Measurements from ENCODE around the gene RGSL1. TPM values are rescaled to one million over a fixed set of nuclear protein-coding genes. Genes with fewer than 3 reads are reported as not detected.
"Not testable (repeated sequence)": the region's sequence is repeated elsewhere in the genome, so short reads cannot be mapped to it uniquely, and the experiment has no call there.

The RGSL1 gene
- total RNA-seq, 2 experiments from 2014 or later = not detected

- DNase-seq = no peak
- Mint-ChIP-seq H3K9me3 (no peaks in the 10 kb centered on the region), H3K4me3 (no peak overlapping the region), H3K36me3 (no peaks in the 10 kb centered on the region), H3K4me1 (ENCODE audit: low read depth) (no peaks in the 10 kb centered on the region), H3K27ac (no peak overlapping the region), H3K27me3 (no peaks in the 10 kb centered on the region)
- ChIA-PET POLR2A (no interaction called here), CTCF (interaction anchor here (0.6 kb wide), 1 partner anchor 427 kb away, joined by 5 read pairs; no protein-coding TSS in a partner anchor)
- intact Hi-C loops (cut with micrococcal nuclease) = no loop called here
Observed at GRCh38 chr1:182495693-182496092, 45.7 kb downstream of the RGSL1 start.

DNA sequence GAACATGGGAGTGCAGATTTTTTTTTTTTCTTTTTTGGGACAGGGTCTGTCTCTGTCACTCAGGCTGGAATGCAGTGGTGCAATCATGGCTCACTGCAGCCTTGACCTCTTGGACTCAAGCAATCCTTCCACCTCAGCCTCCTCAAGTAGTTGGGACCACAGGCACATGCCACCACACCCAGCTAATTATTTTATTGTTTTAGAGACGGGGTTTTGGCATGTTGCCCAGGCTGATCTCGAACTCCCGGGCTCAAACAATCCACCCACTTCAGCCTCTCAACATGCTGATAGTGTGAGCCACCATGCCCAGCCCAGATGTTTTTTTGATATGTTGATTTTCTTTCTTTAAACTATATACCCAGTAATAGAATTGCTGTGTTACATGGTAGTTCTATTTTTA, 57.7 kb downstream of the RGSL1 start:
- intact Hi-C loops (cut with micrococcal nuclease) = no loop called here
- peaks cover 5% of the 10 kb centered on the region for H3K27me3 Mint-ChIP-seq
- no peaks in the 10 kb centered on the region for H3K9me3 Mint-ChIP-seq
- CTCF ChIA-PET = no interaction called here
- no peak overlapping the region for H3K27ac Mint-ChIP-seq
- no peak for DNase-seq
- H3K4me1 Mint-ChIP-seq (ENCODE audit: low read depth) = no peaks in the 10 kb centered on the region
- H3K4me3 Mint-ChIP-seq = no peak overlapping the region
- POLR2A ChIA-PET = no interaction called here
- no peaks in the 10 kb centered on the region for H3K36me3 Mint-ChIP-seq

- peaks cover 11% of the 10 kb centered on the region for H3K9me3 Mint-ChIP-seq
- H3K4me3 Mint-ChIP-seq = no peak overlapping the region
- CTCF ChIA-PET = no interaction called here
- no peaks in the 10 kb centered on the region for H3K36me3 Mint-ChIP-seq
- intact Hi-C loops (cut with micrococcal nuclease) = no loop called here
- H3K4me1 Mint-ChIP-seq (ENCODE audit: low read depth) = no peaks in the 10 kb centered on the region
- DNase-seq = no peak
- no peak overlapping the region for H3K27ac Mint-ChIP-seq
- POLR2A ChIA-PET = no interaction called here
- peaks cover 12% of the 10 kb centered on the region for H3K27me3 Mint-ChIP-seq
Observed at GRCh38 chr1:182515556-182515955, 65.6 kb downstream of the RGSL1 start.

DNA sequence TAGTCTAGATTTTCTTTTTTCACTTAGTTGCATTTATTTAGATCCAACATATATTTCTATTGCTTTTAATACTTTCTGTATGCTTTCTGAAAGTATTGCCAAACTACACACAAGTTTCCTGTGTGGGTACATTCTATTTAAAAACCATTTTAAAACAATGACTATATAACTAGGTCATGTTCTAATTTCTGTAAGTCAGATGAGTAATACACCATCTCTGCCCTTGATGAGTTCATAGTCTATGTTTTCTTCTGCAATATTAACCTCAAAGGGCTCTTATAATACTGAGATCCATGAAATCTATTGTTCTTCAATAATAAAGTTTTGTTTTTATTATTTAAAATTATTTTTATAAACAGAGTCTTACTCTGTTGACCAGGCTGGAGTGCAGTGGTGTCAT, 70.8 kb downstream of the RGSL1 start:
- H3K27me3 Mint-ChIP-seq = peaks cover 8% of the 10 kb centered on the region
- H3K27ac Mint-ChIP-seq = no peak overlapping the region
- no peak for DNase-seq
- intact Hi-C loops (cut with micrococcal nuclease) = no loop called here
- H3K36me3 Mint-ChIP-seq = peaks cover 2% of the 10 kb centered on the region
- POLR2A ChIA-PET = no interaction called here
- no peaks in the 10 kb centered on the region for H3K4me1 Mint-ChIP-seq (ENCODE audit: low read depth)
- peaks cover 30% of the 10 kb centered on the region for H3K9me3 Mint-ChIP-seq
- no peak overlapping the region for H3K4me3 Mint-ChIP-seq
- CTCF ChIA-PET = no interaction called here

GRCh38 chr1:182525342-182525741, 75.4 kb downstream of the RGSL1 start:
- peaks cover 14% of the 10 kb centered on the region for H3K27me3 Mint-ChIP-seq
- no peaks in the 10 kb centered on the region for H3K4me1 Mint-ChIP-seq (ENCODE audit: low read depth)
- ChIA-PET CTCF (no interaction called here), POLR2A (no interaction called here)
- peaks cover 38% of the 10 kb centered on the region for H3K9me3 Mint-ChIP-seq
- H3K4me3 Mint-ChIP-seq = no peak overlapping the region
- H3K36me3 Mint-ChIP-seq = peaks cover 2% of the 10 kb centered on the region
- intact Hi-C loops (cut with micrococcal nuclease) = no loop called here
- no peak overlapping the region for H3K27ac Mint-ChIP-seq
- no peak for DNase-seq

DNA sequence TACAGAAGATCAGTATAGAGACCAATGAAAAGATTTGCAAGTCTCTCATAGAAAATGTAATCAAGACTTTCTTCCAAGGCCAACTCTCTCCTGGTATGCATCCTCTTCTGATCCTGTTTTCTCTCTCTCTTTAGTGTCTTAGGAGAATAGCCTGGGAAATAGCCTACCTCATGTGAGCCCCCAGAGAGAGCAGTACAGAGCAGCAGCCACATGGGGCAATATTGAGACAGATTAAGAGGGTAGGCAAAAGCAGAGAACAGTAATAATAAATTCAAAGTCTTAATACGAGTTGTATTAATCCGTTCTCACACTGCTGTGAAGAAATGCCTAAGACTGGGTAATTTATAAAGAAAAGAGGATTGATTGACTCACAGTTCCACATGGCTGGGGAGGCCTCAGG, 77.7 kb downstream of the RGSL1 start:
- H3K27me3 Mint-ChIP-seq = peaks cover 9% of the 10 kb centered on the region
- H3K27ac Mint-ChIP-seq = no peak overlapping the region
- ChIA-PET CTCF (no interaction called here), POLR2A (no interaction called here)
- intact Hi-C loops (cut with micrococcal nuclease) = no loop called here
- no peaks in the 10 kb centered on the region for H3K4me1 Mint-ChIP-seq (ENCODE audit: low read depth)
- H3K4me3 Mint-ChIP-seq = no peak overlapping the region
- peaks cover 2% of the 10 kb centered on the region for H3K36me3 Mint-ChIP-seq
- H3K9me3 Mint-ChIP-seq = peaks cover 38% of the 10 kb centered on the region
- no peak for DNase-seq

DNA sequence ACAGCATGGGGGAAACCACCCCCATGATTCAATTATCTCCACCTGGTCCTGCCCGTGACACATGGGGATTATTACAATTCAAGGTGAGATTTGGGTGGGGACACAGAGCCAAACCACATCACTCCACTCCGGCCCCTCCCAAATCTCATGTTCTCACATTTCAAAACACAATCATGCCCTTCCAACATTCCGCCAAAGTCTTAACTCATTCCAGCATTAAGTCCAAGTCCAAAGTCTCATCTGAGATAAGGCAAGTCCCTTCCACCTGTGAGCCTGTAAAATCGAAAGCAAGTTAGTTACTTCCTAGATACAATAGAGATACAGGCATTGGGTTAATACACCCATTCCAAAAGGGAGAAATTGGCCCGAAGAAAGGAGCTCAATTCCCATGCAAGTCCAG, 78.3 kb downstream of the RGSL1 start:
- H3K4me3 Mint-ChIP-seq; H3K36me3 Mint-ChIP-seq; POLR2A ChIA-PET; DNase-seq; intact Hi-C loops (cut with micrococcal nuclease); H3K27ac Mint-ChIP-seq; H3K27me3 Mint-ChIP-seq; H3K4me1 Mint-ChIP-seq (ENCODE audit: low read depth); CTCF ChIA-PET: not testable (repeated sequence)
- H3K9me3 Mint-ChIP-seq = peaks cover 38% of the 10 kb centered on the region

DNA sequence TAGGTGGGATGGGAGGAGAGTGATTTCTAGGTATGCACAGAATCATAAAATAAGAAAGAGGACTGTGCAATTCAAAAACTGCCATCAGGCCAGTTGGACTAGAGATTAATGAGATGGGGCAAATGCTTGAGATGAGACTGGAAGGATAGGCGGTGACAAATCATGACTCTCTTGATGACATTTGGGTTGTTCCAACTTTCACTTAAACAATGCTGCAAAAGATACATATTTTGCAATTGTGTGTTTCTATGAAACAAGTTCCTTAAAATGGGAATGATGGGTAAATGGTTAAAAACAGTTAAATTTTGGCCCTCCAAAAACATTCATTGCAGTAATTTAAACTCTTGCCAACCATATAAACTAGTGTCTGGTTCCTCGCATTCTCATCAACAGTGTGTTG, 84.0 kb downstream of the RGSL1 start:
- H3K4me3 Mint-ChIP-seq = no peak overlapping the region
- ChIA-PET POLR2A (no interaction called here), CTCF (no interaction called here)
- no peak for DNase-seq
- H3K36me3 Mint-ChIP-seq = no peaks in the 10 kb centered on the region
- intact Hi-C loops (cut with micrococcal nuclease) = no loop called here
- no peaks in the 10 kb centered on the region for H3K4me1 Mint-ChIP-seq (ENCODE audit: low read depth)
- H3K27me3 Mint-ChIP-seq = peaks cover 11% of the 10 kb centered on the region
- no peak overlapping the region for H3K27ac Mint-ChIP-seq
- no peaks in the 10 kb centered on the region for H3K9me3 Mint-ChIP-seq

DNA sequence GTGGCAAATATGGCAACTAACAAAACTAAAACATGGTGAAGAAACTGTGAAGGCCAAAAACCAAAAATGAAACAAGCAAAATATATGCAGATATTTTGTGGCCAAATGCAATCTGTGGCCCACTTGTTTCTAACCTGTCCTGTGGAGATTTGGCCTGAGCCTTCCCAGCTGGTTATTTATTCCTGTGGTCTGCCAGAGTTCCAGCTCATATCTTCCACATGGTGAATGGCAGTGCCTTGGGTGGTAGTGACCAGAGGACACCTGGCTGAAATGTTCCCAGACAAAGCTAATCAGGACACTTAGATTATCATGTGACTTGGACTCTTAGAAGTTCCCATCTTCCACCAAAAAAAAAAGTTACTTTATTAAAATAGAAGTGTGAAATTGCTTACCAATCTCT, 99.4 kb downstream of the RGSL1 start:
- Mint-ChIP-seq H3K4me3 (no peak overlapping the region), H3K27ac (no peak overlapping the region), H3K27me3 (peaks cover 15% of the 10 kb centered on the region), H3K9me3 (peaks cover 6% of the 10 kb centered on the region), H3K36me3 (no peaks in the 10 kb centered on the region), H3K4me1 (ENCODE audit: low read depth) (no peaks in the 10 kb centered on the region)
- no peak for DNase-seq
- intact Hi-C loops (cut with micrococcal nuclease) = no loop called here
- POLR2A ChIA-PET = interaction anchor here (1.1 kb wide), 1 partner anchor 9 kb away, joined by 3 read pairs; no protein-coding TSS in a partner anchor
- CTCF ChIA-PET = no interaction called here

GRCh38 chr1:182549811-182550210, 99.9 kb downstream of the RGSL1 start:
- H3K27me3 Mint-ChIP-seq = peaks cover 12% of the 10 kb centered on the region
- no peaks in the 10 kb centered on the region for H3K4me1 Mint-ChIP-seq (ENCODE audit: low read depth)
- H3K27ac Mint-ChIP-seq = no peak overlapping the region
- H3K4me3 Mint-ChIP-seq = no peak overlapping the region
- POLR2A ChIA-PET = interaction anchor here (1.1 kb wide), 1 partner anchor 9 kb away, joined by 3 read pairs; no protein-coding TSS in a partner anchor
- intact Hi-C loops (cut with micrococcal nuclease) = no loop called here
- peaks cover 6% of the 10 kb centered on the region for H3K9me3 Mint-ChIP-seq
- no peak for DNase-seq
- CTCF ChIA-PET = no interaction called here
- no peaks in the 10 kb centered on the region for H3K36me3 Mint-ChIP-seq

- intact Hi-C loops (cut with micrococcal nuclease) = no loop called here
- no peak for DNase-seq
- Mint-ChIP-seq H3K9me3 (peaks cover 6% of the 10 kb centered on the region), H3K27ac (no peak overlapping the region), H3K27me3 (peaks cover 6% of the 10 kb centered on the region), H3K4me3 (no peak overlapping the region), H3K4me1 (ENCODE audit: low read depth) (no peaks in the 10 kb centered on the region), H3K36me3 (no peaks in the 10 kb centered on the region)
- CTCF ChIA-PET = no interaction called here
- POLR2A ChIA-PET = no interaction called here
Observed at GRCh38 chr1:182552527-182552926, 102.6 kb downstream of the RGSL1 start.

DNA sequence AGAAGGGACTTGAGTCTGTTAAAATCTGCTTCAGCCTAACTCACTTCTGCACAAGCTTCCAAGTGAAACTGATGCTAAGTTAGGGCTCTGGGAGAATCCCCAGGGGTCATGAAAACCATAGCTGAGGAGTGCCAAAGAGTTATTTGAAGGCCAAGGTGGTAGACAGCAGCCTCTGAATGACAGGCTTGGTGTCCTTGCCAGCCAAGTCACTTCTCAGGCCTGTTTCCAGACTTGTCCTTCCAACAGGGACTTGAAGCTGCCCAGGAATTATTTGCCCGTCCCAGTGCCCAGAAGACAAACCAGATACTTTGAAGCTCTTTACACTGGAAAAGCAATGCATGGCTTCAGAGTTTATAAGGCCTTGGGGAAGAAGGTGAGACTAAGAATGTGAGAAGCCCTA, 105.5 kb downstream of the RGSL1 start:
- intact Hi-C loops (cut with micrococcal nuclease) = no loop called here
- POLR2A ChIA-PET = no interaction called here
- DNase-seq = no peak
- no peaks in the 10 kb centered on the region for H3K36me3 Mint-ChIP-seq
- H3K4me3 Mint-ChIP-seq = no peak overlapping the region
- no peaks in the 10 kb centered on the region for H3K4me1 Mint-ChIP-seq (ENCODE audit: low read depth)
- no peak overlapping the region for H3K27ac Mint-ChIP-seq
- peaks cover 6% of the 10 kb centered on the region for H3K9me3 Mint-ChIP-seq
- CTCF ChIA-PET = no interaction called here
- peaks cover 4% of the 10 kb centered on the region for H3K27me3 Mint-ChIP-seq

DNA sequence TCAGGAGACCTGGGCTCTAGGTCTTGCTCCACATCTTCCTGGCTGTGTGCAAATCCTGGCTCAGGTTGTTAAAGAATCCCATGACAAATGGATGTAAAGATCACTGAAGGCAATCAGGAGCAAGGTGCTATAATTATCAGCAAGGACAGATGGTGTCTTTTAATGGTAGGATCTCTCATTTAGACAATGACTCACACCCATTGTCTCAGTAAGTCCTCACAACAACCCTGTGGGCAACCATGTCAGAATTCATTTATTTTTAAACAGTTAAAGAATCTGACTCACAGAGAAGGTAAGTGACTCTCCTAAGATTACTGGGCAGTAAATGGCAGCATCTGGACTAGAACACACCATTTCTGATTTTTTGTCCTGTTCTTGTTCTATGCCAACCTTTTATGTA, 106.3 kb downstream of the RGSL1 start:
- POLR2A ChIA-PET = no interaction called here
- Mint-ChIP-seq H3K27me3 (peaks cover 4% of the 10 kb centered on the region), H3K4me3 (no peak overlapping the region), H3K27ac (no peak overlapping the region), H3K9me3 (peaks cover 6% of the 10 kb centered on the region), H3K36me3 (no peaks in the 10 kb centered on the region), H3K4me1 (ENCODE audit: low read depth) (no peaks in the 10 kb centered on the region)
- CTCF ChIA-PET = no interaction called here
- no peak for DNase-seq
- intact Hi-C loops (cut with micrococcal nuclease) = no loop called here
